ENCODE measurements around the gene EFNA4.

Gene EFNA4

GRCh38 chr1:155048449-155049334 is 14.8 kb upstream of the EFNA4 start:
- Histone ChIP-seq H3K4me1 (ENCODE audit: insufficient read depth, low read length) (peaks cover 17% of the 10 kb centered on the region), H3K27ac (ENCODE audit: low read depth, low read length) (no peak overlapping the region), H3K36me3 (ENCODE audit: insufficient read depth, low read length) (peaks cover 4% of the 10 kb centered on the region), H3K9ac (ENCODE audit: low read length) (no peak overlapping the region), H3K9me3 (ENCODE audit: low read length) (no peaks in the 10 kb centered on the region), H3K4me3 (ENCODE audit: low read depth in 1 of 2, low read length in 2 of 2) (no peak overlapping the region), H3K27me3 (ENCODE audit: control insufficient read depth in 1 of 2, insufficient read depth in 2 of 2, low read length in 2 of 2) (no peaks in the 10 kb centered on the region)

- peaks cover 4% of the 10 kb centered on the region for H3K36me3 ChIP-seq (ENCODE audit: insufficient read depth, low read length)
- peaks cover 17% of the 10 kb centered on the region for H3K4me1 ChIP-seq (ENCODE audit: insufficient read depth, low read length)
- H3K27me3 ChIP-seq (ENCODE audit: control insufficient read depth in 1 of 2, insufficient read depth in 2 of 2, low read length in 2 of 2), result no peaks in the 10 kb centered on the region
- H3K27ac ChIP-seq (ENCODE audit: low read depth, low read length), result peak overlapping the region; percentile 92
- H3K9ac ChIP-seq (ENCODE audit: low read length), result peak overlapping the region; percentile 12
- no peaks in the 10 kb centered on the region for H3K9me3 ChIP-seq (ENCODE audit: low read length)
- H3K4me3 ChIP-seq (ENCODE audit: low read depth in 1 of 2, low read length in 2 of 2), result peak overlapping the region; percentile 58 to 77
Observed at GRCh38 chr1:155049651-155050559, 13.6 kb upstream of the EFNA4 start.

- Histone ChIP-seq H3K27ac (ENCODE audit: low read depth, low read length) (peak within 1 kb of the TSS; percentile 92), H3K4me3 (ENCODE audit: low read depth in 1 of 2, low read length in 2 of 2) (peak within 1 kb of the TSS; percentile 59 to 93), H3K36me3 (ENCODE audit: insufficient read depth, low read length) (peaks cover 4% of the 10 kb centered on the region), H3K27me3 (ENCODE audit: control insufficient read depth in 1 of 2, insufficient read depth in 2 of 2, low read length in 2 of 2) (no peaks in the 10 kb centered on the region), H3K9me3 (ENCODE audit: low read length) (no peaks in the 10 kb centered on the region), H3K4me1 (ENCODE audit: insufficient read depth, low read length) (peaks cover 17% of the 10 kb centered on the region), H3K9ac (ENCODE audit: low read length) (peak within 1 kb of the TSS; percentile 61)
Observed at GRCh38 chr1:155050560-155051341, 12.8 kb upstream of the EFNA4 start, which contains the start of gene ADAM15. Gene ADAM15 (plus strand): TSS chr1:155051316. CDS start chr1:155051387, 71 bp downstream.

- no peaks in the 10 kb centered on the region for H3K9me3 ChIP-seq (ENCODE audit: low read length)
- H3K27ac ChIP-seq (ENCODE audit: low read depth, low read length), result peak overlapping the region; percentile 62
- peaks cover 4% of the 10 kb centered on the region for H3K36me3 ChIP-seq (ENCODE audit: insufficient read depth, low read length)
- H3K9ac ChIP-seq (ENCODE audit: low read length), result peak overlapping the region; percentile 61
- H3K27me3 ChIP-seq (ENCODE audit: control insufficient read depth in 1 of 2, insufficient read depth in 2 of 2, low read length in 2 of 2), result no peaks in the 10 kb centered on the region
- peak overlapping the region; percentile 59 to 93 for H3K4me3 ChIP-seq (ENCODE audit: low read depth in 1 of 2, low read length in 2 of 2)
- peaks cover 17% of the 10 kb centered on the region for H3K4me1 ChIP-seq (ENCODE audit: insufficient read depth, low read length)
Observed at GRCh38 chr1:155051342-155051776, 12.2 kb upstream of the EFNA4 start.

- H3K27ac ChIP-seq (ENCODE audit: low read depth, low read length), result peak overlapping the region; percentile 62
- no peaks in the 10 kb centered on the region for H3K9me3 ChIP-seq (ENCODE audit: low read length)
- H3K27me3 ChIP-seq (ENCODE audit: control insufficient read depth in 1 of 2, insufficient read depth in 2 of 2, low read length in 2 of 2), result no peaks in the 10 kb centered on the region
- peaks cover 17% of the 10 kb centered on the region for H3K4me1 ChIP-seq (ENCODE audit: insufficient read depth, low read length)
- H3K4me3 ChIP-seq (ENCODE audit: low read depth in 1 of 2, low read length in 2 of 2), result peak overlapping the region; percentile 59 to 93
- peak overlapping the region; percentile 61 for H3K9ac ChIP-seq (ENCODE audit: low read length)
- peaks cover 4% of the 10 kb centered on the region for H3K36me3 ChIP-seq (ENCODE audit: insufficient read depth, low read length)
Observed at GRCh38 chr1:155051777-155052398, 11.7 kb upstream of the EFNA4 start.

GRCh38 chr1:155052439-155053395 is 10.8 kb upstream of the EFNA4 start:
- Histone ChIP-seq H3K4me1 (ENCODE audit: insufficient read depth, low read length) (peaks cover 17% of the 10 kb centered on the region), H3K27me3 (ENCODE audit: control insufficient read depth in 1 of 2, insufficient read depth in 2 of 2, low read length in 2 of 2) (no peaks in the 10 kb centered on the region), H3K27ac (ENCODE audit: low read depth, low read length) (peak overlapping the region; percentile 62), H3K9ac (ENCODE audit: low read length) (peak overlapping the region; percentile 61), H3K4me3 (ENCODE audit: low read depth in 1 of 2, low read length in 2 of 2) (peak overlapping the region; percentile 59 to 93), H3K36me3 (ENCODE audit: insufficient read depth, low read length) (peaks cover 7% of the 10 kb centered on the region), H3K9me3 (ENCODE audit: low read length) (no peaks in the 10 kb centered on the region)

GRCh38 chr1:155053531-155054105 is 9.9 kb upstream of the EFNA4 start:
- Histone ChIP-seq H3K36me3 (ENCODE audit: insufficient read depth, low read length) (peaks cover 14% of the 10 kb centered on the region), H3K9ac (ENCODE audit: low read length) (no peak overlapping the region), H3K27me3 (ENCODE audit: control insufficient read depth in 1 of 2, insufficient read depth in 2 of 2, low read length in 2 of 2) (no peaks in the 10 kb centered on the region), H3K4me1 (ENCODE audit: insufficient read depth, low read length) (peaks cover 17% of the 10 kb centered on the region), H3K27ac (ENCODE audit: low read depth, low read length) (no peak overlapping the region), H3K9me3 (ENCODE audit: low read length) (no peaks in the 10 kb centered on the region), H3K4me3 (ENCODE audit: low read depth in 1 of 2, low read length in 2 of 2) (no peak overlapping the region)

- H3K36me3 ChIP-seq (ENCODE audit: insufficient read depth, low read length), result peaks cover 25% of the 10 kb centered on the region
- H3K27ac ChIP-seq (ENCODE audit: low read depth, low read length), result no peak overlapping the region
- H3K4me1 ChIP-seq (ENCODE audit: insufficient read depth, low read length), result peaks cover 15% of the 10 kb centered on the region
- H3K9ac ChIP-seq (ENCODE audit: low read length), result no peak overlapping the region
- H3K9me3 ChIP-seq (ENCODE audit: low read length), result no peaks in the 10 kb centered on the region
- H3K27me3 ChIP-seq (ENCODE audit: control insufficient read depth in 1 of 2, insufficient read depth in 2 of 2, low read length in 2 of 2), result peaks cover 0 to 5% of the 10 kb centered on the region in 2 donors
- H3K4me3 ChIP-seq (ENCODE audit: low read depth in 1 of 2, low read length in 2 of 2), result no peak overlapping the region
Observed at GRCh38 chr1:155057104-155057503, 6.4 kb upstream of the EFNA4 start.

GRCh38 chr1:155057788-155058211 is 5.7 kb upstream of the EFNA4 start:
- Histone ChIP-seq H3K27ac (ENCODE audit: low read depth, low read length) (no peak overlapping the region), H3K4me3 (ENCODE audit: low read depth in 1 of 2, low read length in 2 of 2) (no peak overlapping the region), H3K9ac (ENCODE audit: low read length) (no peak overlapping the region), H3K27me3 (ENCODE audit: control insufficient read depth in 1 of 2, insufficient read depth in 2 of 2, low read length in 2 of 2) (peaks cover 0 to 8% of the 10 kb centered on the region in 2 donors), H3K9me3 (ENCODE audit: low read length) (no peaks in the 10 kb centered on the region), H3K36me3 (ENCODE audit: insufficient read depth, low read length) (peaks cover 25% of the 10 kb centered on the region), H3K4me1 (ENCODE audit: insufficient read depth, low read length) (peaks cover 13% of the 10 kb centered on the region)
